H1 (cell line): ENCODE results near the gene PAX3.

Source experiments
- BACH1 ChIP-seq: IDR thresholded peaks from 2 replicates; pipeline ENCODE4 v1.6.1; 2012; ENCODE audit warnings: low read length, improper control_type of control experiment
- CEBPB ChIP-seq: IDR thresholded peaks from 2 replicates; pipeline ENCODE4 v1.6.1; 2012; ENCODE audit warnings: low read depth, low read length
- CTCF ChIP-seq, 3 experiments: IDR thresholded peaks; 1 replicate in 2 of 3; 2 replicates in 1 of 3; pipeline versions ENCODE4 v1.5.1 to v1.6.1; 2011; ENCODE audit warnings: low read length in 3 of 3, mild to moderate bottlenecking in 3 of 3, inconsistent platforms in 2 of 3, low read depth in 1 of 3, moderate library complexity in 1 of 3; ENCODE audit not compliant: insufficient read depth in 1 of 3; ENCODE audit errors: control extremely low read depth in 1 of 3
- EZH2 ChIP-seq: fragments of 200-600 bp; sonication (generic); IDR thresholded peaks from 2 replicates; pipeline ENCODE4 v1.7.1; 2012; ENCODE audit warnings: low read depth, mild to moderate bottlenecking, moderate library complexity, low read length, inconsistent platforms; ENCODE audit not compliant: severe bottlenecking
- POLR2AphosphoS5 ChIP-seq: IDR thresholded peaks from 2 replicates; pipeline ENCODE4 v1.6.1; 2011; ENCODE audit warnings: low read depth, low read length
- RAD21 ChIP-seq, 2 experiments: IDR thresholded peaks in 1 of 2; conservative IDR thresholded peaks in 1 of 2; 2 replicates each; pipeline ENCODE4 v1.6.1; 2011; ENCODE audit warnings: low read depth in 2 of 2, low read length in 2 of 2, improper control_type of control experiment in 1 of 2, inconsistent platforms in 1 of 2, mild to moderate bottlenecking in 1 of 2, moderate library complexity in 1 of 2
- SIN3A ChIP-seq, 2 experiments: IDR thresholded peaks in 1 of 2; conservative IDR thresholded peaks in 1 of 2; 2 replicates each; pipeline ENCODE4 v1.6.1; 2011 to 2012; ENCODE audit warnings: low read length in 2 of 2, improper control_type of control experiment in 1 of 2, low read depth in 1 of 2, mild to moderate bottlenecking in 1 of 2
- TCF12 ChIP-seq: IDR thresholded peaks from 2 replicates; pipeline ENCODE4 v1.6.1; 2011; ENCODE audit warnings: low read depth, mild to moderate bottlenecking, low read length

GRCh38 chr2:222291485-222291841 is 7.3 kb downstream of the PAX3 start:
- TF ChIP-seq RAD21 (IDR thresholded peaks at IDR 0.05 in 1 of 2, conservative IDR thresholded peaks at IDR 0.05 in 1 of 2; ENCODE audit: low read depth in 2 of 2, low read length in 2 of 2) (no peak), EZH2 (no peak), POLR2AphosphoS5 (no peak), BACH1 (no peak), CTCF (IDR thresholded peaks at IDR 0.05; ENCODE audit: control extremely low read depth in 1 of 3, insufficient read depth in 1 of 3, low read depth in 1 of 3, low read length in 3 of 3) (no peak), SIN3A (conservative IDR thresholded peaks at IDR 0.05 in 1 of 2, IDR thresholded peaks at IDR 0.05 in 1 of 2; ENCODE audit: low read depth in 1 of 2, low read length in 2 of 2) (no peak), TCF12 (no peak), CEBPB (no peak)
